Esophagus muscularis mucosa (tissue), 4 donors: ENCODE data around the gene CLEC4D. TPM values are rescaled to one million over a fixed set of nuclear protein-coding genes. Genes with fewer than 3 reads are reported as not detected.
"Not testable (repeated sequence)": the region's sequence is repeated elsewhere in the genome, so short reads cannot be mapped to it uniquely, and the experiment has no call there.

Experiments used
- DNase-seq: peaks from one replicate; pipeline ENCODE4 v3.0.0-alpha.2; 2017; ENCODE audit errors: extremely low spot score
- H3K27ac ChIP-seq, 4 donors: fragments of 200-600 bp; sonication (generic); replicated peaks in 1 of 4; 1 replicate in 3 of 4; 2 replicates in 1 of 4; pipeline ENCODE4 v1.5.1; 2016 to 2019; ENCODE audit warnings: mild to moderate bottlenecking in 1 of 4
- H3K27me3 ChIP-seq, 4 donors: fragments of 200-600 bp; sonication (generic); one replicate each; pipeline versions ENCODE4 v1.5.1 to v1.6.0; 2016 to 2019
- H3K36me3 ChIP-seq, 4 donors: fragments of 200-600 bp; sonication (generic); one replicate each; pipeline ENCODE4 v1.5.1; 2016 to 2019
- H3K4me1 ChIP-seq, 4 donors: fragments of 200-600 bp; sonication (generic); one replicate each; pipeline ENCODE4 v1.5.1; 2016 to 2019
- H3K4me3 ChIP-seq, 4 donors: fragments of 200-600 bp; sonication (generic); 1 replicate in 2 of 4; 2 replicates in 2 of 4; pipeline ENCODE4 v1.5.1; 2016 to 2019; ENCODE audit warnings: mild to moderate bottlenecking in 4 of 4, moderate library complexity in 1 of 4
- H3K9me3 ChIP-seq, 4 donors: fragments of 200-600 bp; sonication (generic); 1 replicate in 3 of 4; 2 replicates in 1 of 4; pipeline ENCODE4 v1.5.1; 2016 to 2019
- EP300 ChIP-seq: sonication (generic); formaldehyde crosslinking; IDR thresholded peaks from one replicate; pipeline ENCODE4 v1.6.1; 2017; ENCODE audit warnings: antibody characterized with exemption
- POLR2A ChIP-seq: fragments of 450-650 bp; IDR thresholded peaks from one replicate; pipeline ENCODE4 v1.6.1; 2017; ENCODE audit warnings: antibody characterized with exemption, moderate library complexity, mild to moderate bottlenecking, low read depth
- POLR2AphosphoS5 ChIP-seq, 2 donors: sonication (generic); formaldehyde crosslinking; IDR thresholded peaks; one replicate each; pipeline ENCODE4 v1.6.1; 2017; ENCODE audit warnings: antibody characterized with exemption in 2 of 2
- WGBS: methylation state at CpG from one replicate; pipeline ENCODE4 v1.1.5; 2018; 5-methylcytosine and 5-hydroxymethylcytosine counted together
- intact Hi-C: fragments of 100-400 bp; cut with DNase I; formaldehyde crosslinking; loops from one replicate; pipeline ENCODE4 v1.15.1; 2023
- total RNA-seq, 4 donors: library from RNA; depleted of rRNA; stranded (reverse); fragments of >200 nt; gene quantifications; one replicate each; pipeline versions ENCODE4 v1.1.0 to v1.2.1, GENCODE V29; 2016
- TF ChIP-seq, protein P1 (sequence below), 3 experiments: fragments of 200-600 bp in 2 of 3; fragments of 450-650 bp in 1 of 3; sonication (generic) in 2 of 3; IDR thresholded peaks; one replicate each; pipeline ENCODE4 v1.5.1; 2017 to 2019; ENCODE audit warnings: antibody characterized with exemption in 3 of 3, mild to moderate bottlenecking in 2 of 3, moderate library complexity in 1 of 3

CLEC4D gene
- total RNA-seq, 4 donors from 2014 or later: 1.7 TPM; not detected in 3

GRCh38 chr12:8532045-8532444, 18.7 kb downstream of the CLEC4D start:
- no peaks in the 10 kb centered on the region for H3K4me1 ChIP-seq
- DNase-seq: no peak
- no peaks in the 10 kb centered on the region for H3K36me3 ChIP-seq
- no peak overlapping the region for H3K27ac ChIP-seq
- WGBS: 75% methylated on average over 7 of the region's 7 CpGs
- intact Hi-C loops: no loop called here
- H3K9me3 ChIP-seq: no peaks in the 10 kb centered on the region
- no peak overlapping the region for H3K4me3 ChIP-seq
- TF ChIP-seq, protein P1, sequence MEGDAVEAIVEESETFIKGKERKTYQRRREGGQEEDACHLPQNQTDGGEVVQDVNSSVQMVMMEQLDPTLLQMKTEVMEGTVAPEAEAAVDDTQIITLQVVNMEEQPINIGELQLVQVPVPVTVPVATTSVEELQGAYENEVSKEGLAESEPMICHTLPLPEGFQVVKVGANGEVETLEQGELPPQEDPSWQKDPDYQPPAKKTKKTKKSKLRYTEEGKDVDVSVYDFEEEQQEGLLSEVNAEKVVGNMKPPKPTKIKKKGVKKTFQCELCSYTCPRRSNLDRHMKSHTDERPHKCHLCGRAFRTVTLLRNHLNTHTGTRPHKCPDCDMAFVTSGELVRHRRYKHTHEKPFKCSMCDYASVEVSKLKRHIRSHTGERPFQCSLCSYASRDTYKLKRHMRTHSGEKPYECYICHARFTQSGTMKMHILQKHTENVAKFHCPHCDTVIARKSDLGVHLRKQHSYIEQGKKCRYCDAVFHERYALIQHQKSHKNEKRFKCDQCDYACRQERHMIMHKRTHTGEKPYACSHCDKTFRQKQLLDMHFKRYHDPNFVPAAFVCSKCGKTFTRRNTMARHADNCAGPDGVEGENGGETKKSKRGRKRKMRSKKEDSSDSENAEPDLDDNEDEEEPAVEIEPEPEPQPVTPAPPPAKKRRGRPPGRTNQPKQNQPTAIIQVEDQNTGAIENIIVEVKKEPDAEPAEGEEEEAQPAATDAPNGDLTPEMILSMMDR (IDR thresholded peaks at IDR 0.05): no peak
- TF ChIP-seq POLR2A (no peak), POLR2AphosphoS5 (IDR thresholded peaks at IDR 0.05) (no peak), EP300 (no peak)
- H3K27me3 ChIP-seq: peaks cover 0 to 23% (median 0%) of the 10 kb centered on the region in 4 donors

GRCh38 chr12:8537820-8538219, 24.5 kb downstream of the CLEC4D start:
- H3K36me3 ChIP-seq, H3K27ac ChIP-seq, H3K4me1 ChIP-seq, H3K4me3 ChIP-seq, H3K27me3 ChIP-seq, intact Hi-C loops, DNase-seq, H3K9me3 ChIP-seq: not testable (repeated sequence)
- 93% methylated on average over 11 of the region's 16 CpGs for WGBS

GRCh38 chr12:8540831-8541230, 27.5 kb downstream of the CLEC4D start, which contains the start of gene CLEC4E:
TSS of gene CLEC4E (minus strand) at chr12:8540905. CDS start at chr12:8540797, 108 bp downstream.
- H3K27me3 ChIP-seq, intact Hi-C loops, H3K4me3 ChIP-seq, DNase-seq, H3K4me1 ChIP-seq, H3K9me3 ChIP-seq, H3K27ac ChIP-seq, H3K36me3 ChIP-seq: not testable (repeated sequence)
- 38% methylated on average over 4 of the region's 4 CpGs for WGBS

- H3K9me3 ChIP-seq: no peaks in the 10 kb centered on the region
- H3K4me3 ChIP-seq: no peak overlapping the region
- TF ChIP-seq EP300 (no peak), POLR2AphosphoS5 (IDR thresholded peaks at IDR 0.05) (no peak), POLR2A (no peak)
- TF ChIP-seq, protein P1 (IDR thresholded peaks at IDR 0.05): no peak
- H3K4me1 ChIP-seq: no peaks in the 10 kb centered on the region
- intact Hi-C loops: no loop called here
- H3K27me3 ChIP-seq: peaks cover 0 to 7% (median 0%) of the 10 kb centered on the region in 4 donors
- H3K27ac ChIP-seq: no peak overlapping the region
- 85% methylated on average over 10 of the region's 10 CpGs for WGBS
- no peaks in the 10 kb centered on the region for H3K36me3 ChIP-seq
- no peak for DNase-seq
Measured at GRCh38 chr12:8541562-8541961, 28.3 kb downstream of the CLEC4D start.

GRCh38 chr12:8544295-8544694, 31.0 kb downstream of the CLEC4D start:
- Histone ChIP-seq H3K36me3 (no peaks in the 10 kb centered on the region), H3K9me3 (no peaks in the 10 kb centered on the region), H3K27me3 (peaks cover 0 to 7% (median 0%) of the 10 kb centered on the region in 4 donors), H3K4me3 (peak overlapping the region in 1 of 4 donors; percentile 8), H3K27ac (no peak overlapping the region), H3K4me1 (no peaks in the 10 kb centered on the region)
- no peak for DNase-seq
- 0% methylated on average over 3 of the region's 3 CpGs for WGBS
- intact Hi-C loops: no loop called here
- TF ChIP-seq, protein P1 (IDR thresholded peaks at IDR 0.05): peak; percentile 85 to 91 (median 86)
- TF ChIP-seq POLR2A: no peak

- 81% methylated on average over 3 of the region's 3 CpGs for WGBS
- no peak for TF ChIP-seq EP300
- TF ChIP-seq, protein P1 (IDR thresholded peaks at IDR 0.05): no peak
- no peak for TF ChIP-seq POLR2A
- no peak for TF ChIP-seq POLR2AphosphoS5 (IDR thresholded peaks at IDR 0.05)
Measured at GRCh38 chr12:8546591-8546990, 33.3 kb downstream of the CLEC4D start.

More at GRCh38 chr12:8546591-8546990, 33.3 kb downstream of the CLEC4D start:
- Histone ChIP-seq H3K27me3 (peaks cover 0 to 3% (median 0%) of the 10 kb centered on the region in 4 donors), H3K27ac (no peak overlapping the region), H3K9me3 (no peaks in the 10 kb centered on the region), H3K4me1 (no peaks in the 10 kb centered on the region), H3K36me3 (no peaks in the 10 kb centered on the region), H3K4me3 (no peak overlapping the region)
- no peak for DNase-seq
- intact Hi-C loops: no loop called here
